Stimulated activated CD8-positive, alpha-beta memory T cell treated with anti-CD3 and anti-CD28 coated beads, Interleukin-7, amount 100 ng/mL, for 1 hour (primary cell): ENCODE measurements around the gene MAML3.

Source experiments
- DNase-seq, 2 donors: peaks; one replicate each; pipeline ENCODE4 v3.0.0-alpha.2; 2020; ENCODE audit warnings: low read depth in 2 of 2

The MAML3 gene

GRCh38 chr4:140156529-140157171 lies 2.7 kb upstream of the MAML3 start:
- no peak for DNase-seq

- DNase-seq: no peak
Observed at GRCh38 chr4:140154572-140154891, 548 bp upstream of the MAML3 start.

- DNase-seq: no peak
Observed at GRCh38 chr4:140153419-140153717, 616 bp downstream of the MAML3 start.

GRCh38 chr4:140152751-140153418 lies 1.1 kb downstream of the MAML3 start:
- DNase-seq: no peak

- peak; percentile 48 to 57 for DNase-seq
Observed at GRCh38 chr4:140152013-140152703, 1.8 kb downstream of the MAML3 start.

GRCh38 chr4:140151699-140152012 lies 2.3 kb downstream of the MAML3 start:
- DNase-seq: peak in 1 of 2 donors; percentile 35

- DNase-seq: peak; percentile 45 to 52
Observed at GRCh38 chr4:140150886-140151698, 2.9 kb downstream of the MAML3 start.

- no peak for DNase-seq
Observed at GRCh38 chr4:140150636-140150885, 3.4 kb downstream of the MAML3 start.

- peak; percentile 34 to 41 for DNase-seq
Observed at GRCh38 chr4:140149846-140150635, 3.9 kb downstream of the MAML3 start.

- DNase-seq: no peak
Observed at GRCh38 chr4:140144050-140144449, 9.9 kb downstream of the MAML3 start.

GRCh38 chr4:140141210-140141835 lies 12.7 kb downstream of the MAML3 start:
- DNase-seq: no peak

GRCh38 chr4:140140566-140140965 lies 13.4 kb downstream of the MAML3 start:
- DNase-seq: no peak

- no peak for DNase-seq
Observed at GRCh38 chr4:140138428-140138827, 15.6 kb downstream of the MAML3 start.

GRCh38 chr4:140137671-140138070 lies 16.3 kb downstream of the MAML3 start:
- no peak for DNase-seq

- no peak for DNase-seq
Observed at GRCh38 chr4:140136509-140136908, 17.5 kb downstream of the MAML3 start.

- DNase-seq: no peak
Observed at GRCh38 chr4:140135529-140136088, 18.4 kb downstream of the MAML3 start.

- no peak for DNase-seq
Observed at GRCh38 chr4:140134746-140135425, 19.1 kb downstream of the MAML3 start.

- DNase-seq: no peak
Observed at GRCh38 chr4:140133576-140133975, 20.4 kb downstream of the MAML3 start.

- DNase-seq: no peak
Observed at GRCh38 chr4:140131675-140132229, 22.2 kb downstream of the MAML3 start.

GRCh38 chr4:140130677-140131076 lies 23.3 kb downstream of the MAML3 start:
- no peak for DNase-seq
